GM21528 (cell line): ENCODE data around the gene FAM13A.
A peak's percentile ranks its signal among the peaks of the same experiment; 100 is the strongest.

ENCODE experiments used
- ATAC-seq: cut with Tn5 transposase; IDR thresholded peaks from one replicate; pipeline ENCODE4 v1.9.1; 2021; ENCODE audit warnings: mild to moderate bottlenecking, moderate library complexity; ENCODE audit not compliant: unreplicated experiment, low FRiP score

The FAM13A gene

GRCh38 chr4:88731381-88731780 is 325.6 kb downstream of the FAM13A start:
- no peak for ATAC-seq

- ATAC-seq: no peak
Observed at GRCh38 chr4:88730811-88731210, 326.2 kb downstream of the FAM13A start.

DNA sequence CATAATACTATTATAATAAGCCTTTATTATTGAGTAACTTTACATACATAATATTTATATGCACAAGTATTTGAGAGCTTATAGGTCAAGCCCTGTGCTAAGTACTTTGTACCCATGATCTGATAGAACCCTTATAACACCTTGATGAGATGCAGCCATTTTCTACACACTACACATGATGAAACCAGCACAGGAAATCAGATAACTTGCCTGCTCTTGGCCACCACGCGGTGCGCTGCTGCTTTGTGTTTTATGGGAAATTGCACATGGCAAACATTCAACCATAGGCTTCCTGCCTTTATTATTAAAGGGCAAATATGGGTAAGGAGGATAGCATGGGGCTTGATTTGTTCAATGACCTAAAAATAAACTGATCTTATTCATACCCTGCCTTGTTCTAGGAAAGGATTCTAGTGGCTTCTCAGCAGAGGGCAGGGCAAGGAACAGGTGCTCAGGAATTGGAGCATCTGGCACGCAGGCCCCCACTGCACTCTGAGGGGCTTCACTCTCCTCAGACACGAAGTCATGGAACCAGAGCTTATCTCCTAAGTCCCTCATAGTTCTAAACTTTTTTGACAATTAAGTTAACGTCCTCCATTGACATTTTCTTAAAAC is 327.7 kb downstream of the FAM13A start:
- ATAC-seq: no peak

DNA sequence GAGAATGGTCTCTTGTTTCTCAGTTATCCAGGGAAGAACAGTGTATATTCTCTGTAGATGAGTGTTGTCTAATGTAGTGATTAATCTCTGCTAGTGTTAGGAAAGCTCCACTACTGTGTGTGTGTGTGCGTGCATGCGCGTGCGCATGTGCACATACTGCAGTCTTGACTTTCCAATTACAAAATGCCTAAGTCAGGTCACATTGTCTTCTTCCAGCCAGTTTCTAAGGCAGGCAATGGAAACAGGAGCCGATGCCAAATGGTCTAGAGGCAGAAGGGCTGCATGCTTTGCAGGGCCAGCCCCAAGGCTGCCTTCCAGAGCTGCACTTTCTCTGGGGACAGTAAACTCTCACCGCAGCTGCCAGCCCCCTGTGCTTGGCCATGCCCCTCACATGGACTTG is 328.8 kb downstream of the FAM13A start:
- no peak for ATAC-seq

GRCh38 chr4:88725986-88726385 is 331.0 kb downstream of the FAM13A start:
- ATAC-seq: no peak

DNA sequence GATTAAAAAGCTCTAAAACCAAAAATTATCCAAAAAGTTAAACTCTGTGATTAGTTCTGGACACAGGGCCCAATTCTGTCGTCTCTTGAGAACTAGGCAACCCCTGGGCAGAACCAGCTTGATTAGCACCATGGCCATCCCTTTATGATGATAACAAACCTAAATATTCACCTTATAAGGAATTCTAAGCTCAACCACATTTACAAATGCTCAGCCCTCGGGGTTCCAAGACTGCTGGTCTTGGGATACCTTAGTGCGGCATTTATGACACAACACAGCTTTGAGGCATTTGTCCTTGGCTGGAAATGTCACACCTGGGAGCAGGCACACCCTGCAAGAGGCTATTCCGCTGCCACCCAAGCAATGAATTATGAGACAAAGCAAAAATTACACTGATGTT is 331.8 kb downstream of the FAM13A start:
- ATAC-seq: no peak

- ATAC-seq: no peak
Observed at GRCh38 chr4:88724406-88724805, 332.6 kb downstream of the FAM13A start.

- ATAC-seq: no peak
Observed at GRCh38 chr4:88722828-88723227, 334.2 kb downstream of the FAM13A start.

GRCh38 chr4:88722276-88722780 is 334.7 kb downstream of the FAM13A start:
- no peak for ATAC-seq

DNA sequence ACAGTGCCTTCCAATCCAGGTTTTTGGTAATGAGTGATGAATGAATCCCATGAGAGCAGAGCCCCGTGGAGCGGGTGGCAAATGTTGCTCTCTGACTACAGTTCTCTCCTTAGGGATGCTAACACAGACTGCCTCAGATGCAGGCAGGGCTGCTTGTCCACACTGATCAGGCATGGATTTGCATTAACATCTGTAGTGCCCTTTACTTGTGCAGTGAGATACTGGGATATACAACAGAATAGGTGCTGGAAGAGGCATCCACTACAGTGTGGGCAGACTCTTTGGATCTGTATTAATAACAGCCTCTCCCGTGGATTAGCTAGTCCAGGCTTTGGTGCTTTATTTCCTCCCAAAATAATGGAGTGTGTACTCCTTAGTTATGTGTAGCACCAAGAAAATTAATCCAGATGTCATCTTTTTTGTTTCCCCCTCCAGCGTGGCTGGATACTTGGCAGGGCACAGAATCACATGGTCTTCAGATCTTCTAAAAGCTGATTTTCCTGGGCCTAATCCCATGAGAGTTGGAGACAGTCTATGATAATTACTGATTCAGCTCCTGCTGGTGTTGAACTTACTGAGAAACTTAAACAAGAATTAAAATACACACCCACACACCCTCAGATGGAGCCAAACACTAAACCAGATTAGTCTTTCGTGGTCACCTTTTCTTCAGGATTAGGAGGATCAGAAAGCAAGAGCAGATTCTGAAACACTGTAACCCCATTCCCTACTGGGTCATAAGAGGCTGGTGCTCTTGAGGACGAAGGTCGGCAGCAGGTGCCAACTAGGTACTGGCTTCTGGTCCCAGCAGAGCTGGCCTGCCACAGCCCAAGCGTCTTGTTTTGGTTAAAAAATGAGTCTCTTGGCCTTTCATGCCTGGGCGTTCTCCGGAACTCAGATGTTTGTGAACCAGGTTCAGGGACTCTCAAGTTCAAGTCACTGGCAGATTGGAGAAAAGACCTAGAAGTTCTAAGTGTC is 336.2 kb downstream of the FAM13A start:
- no peak for ATAC-seq

GRCh38 chr4:88719381-88719780 is 337.6 kb downstream of the FAM13A start:
- no peak for ATAC-seq

DNA sequence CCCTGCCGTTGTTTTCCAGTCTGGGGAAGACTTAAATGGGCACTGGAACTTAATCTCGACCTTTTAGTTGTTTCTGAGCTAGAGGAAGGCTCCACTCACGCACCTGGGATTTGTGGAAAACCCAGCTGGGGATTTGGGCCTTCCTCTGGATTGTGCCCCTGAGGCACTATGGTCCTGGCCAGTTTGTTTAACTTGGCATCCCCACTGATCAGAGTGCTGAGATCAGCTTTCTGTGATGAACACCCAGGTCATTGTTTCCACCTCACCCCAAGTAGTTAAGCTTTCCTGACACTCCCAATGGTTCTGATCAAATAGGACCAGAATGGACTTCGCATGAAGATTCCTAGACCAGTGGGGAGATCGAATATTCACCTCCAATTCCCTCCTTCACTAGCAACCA is 338.9 kb downstream of the FAM13A start:
- ATAC-seq: no peak

GRCh38 chr4:88713782-88714181 is 343.2 kb downstream of the FAM13A start:
- no peak for ATAC-seq

GRCh38 chr4:88709989-88710388 is 347.0 kb downstream of the FAM13A start:
- no peak for ATAC-seq

GRCh38 chr4:88706574-88706973 is 350.4 kb downstream of the FAM13A start:
- ATAC-seq: no peak

- no peak for ATAC-seq
Observed at GRCh38 chr4:88705805-88706492, 351.0 kb downstream of the FAM13A start.

DNA sequence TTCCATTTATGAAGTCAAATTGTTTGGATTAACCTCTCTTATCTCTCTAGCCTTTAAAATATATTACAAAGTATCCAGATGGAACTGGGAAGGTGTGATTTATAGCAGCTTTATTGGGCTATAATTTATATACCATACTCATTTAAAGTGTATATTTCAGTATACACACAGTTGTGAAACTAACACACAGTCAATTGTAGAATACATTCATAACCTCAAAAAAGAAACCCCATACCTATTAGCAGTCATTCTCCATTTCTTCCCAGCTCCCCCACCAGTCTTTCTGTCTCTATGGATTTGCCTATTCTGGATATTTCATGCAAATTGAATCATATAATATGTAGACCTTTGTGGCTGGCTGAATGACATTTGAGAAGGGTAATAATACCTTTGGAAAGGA is 351.8 kb downstream of the FAM13A start:
- no peak for ATAC-seq

GRCh38 chr4:88702782-88703181 is 354.2 kb downstream of the FAM13A start:
- no peak for ATAC-seq

GRCh38 chr4:88698519-88698918 is 358.5 kb downstream of the FAM13A start:
- no peak for ATAC-seq

- ATAC-seq: peak; percentile 92
Observed at GRCh38 chr4:88697588-88698329, 359.2 kb downstream of the FAM13A start, which contains the start of gene NAP1L5. NAP1L5 (minus strand) TSS chr4:88697829; CDS start chr4:88697754, 75 bp downstream.
